GM12874 (cell line): ENCODE data around the gene XBP1.

Experiments
- TF ChIP-seq, protein P1 (sequence below): IDR thresholded peaks from 2 replicates; pipeline ENCODE4 v1.5.1; 2011; ENCODE audit warnings: low read depth, mild to moderate bottlenecking, control low read depth, low read length, moderate library complexity; ENCODE audit not compliant: insufficient read depth

Gene XBP1

DNA sequence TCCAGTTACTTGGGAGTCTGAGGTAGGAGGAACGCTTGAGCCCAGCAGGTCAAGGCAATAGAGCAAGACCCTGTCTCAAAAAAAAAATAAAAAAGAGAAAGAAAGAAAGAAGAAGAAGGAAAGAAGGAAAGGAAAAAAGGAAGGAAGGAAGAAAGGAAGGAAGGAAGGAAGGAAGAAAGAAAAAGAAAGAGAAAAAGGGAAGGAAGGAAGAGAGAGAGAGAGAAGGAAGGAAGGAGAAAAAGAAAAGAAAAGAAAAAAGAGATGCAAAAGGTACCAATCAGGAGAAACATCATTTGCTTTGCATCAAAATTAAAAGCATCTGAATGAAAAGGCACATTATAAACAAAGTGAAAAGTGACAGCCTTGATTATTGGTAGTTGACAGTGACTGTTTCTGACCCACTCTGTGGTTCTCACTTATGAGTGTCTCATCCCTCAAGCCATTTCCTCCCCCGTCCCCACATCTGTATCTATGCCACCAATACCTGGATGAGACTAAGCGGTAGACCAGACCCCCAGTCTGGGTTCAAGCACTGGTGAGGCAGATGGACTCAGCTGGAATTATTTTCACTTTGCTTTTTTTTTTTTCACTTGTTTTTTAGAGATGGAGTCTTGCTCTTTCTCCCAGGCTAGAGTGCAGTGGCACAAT is 33.0 kb upstream of the XBP1 start:
- TF ChIP-seq, protein P1, sequence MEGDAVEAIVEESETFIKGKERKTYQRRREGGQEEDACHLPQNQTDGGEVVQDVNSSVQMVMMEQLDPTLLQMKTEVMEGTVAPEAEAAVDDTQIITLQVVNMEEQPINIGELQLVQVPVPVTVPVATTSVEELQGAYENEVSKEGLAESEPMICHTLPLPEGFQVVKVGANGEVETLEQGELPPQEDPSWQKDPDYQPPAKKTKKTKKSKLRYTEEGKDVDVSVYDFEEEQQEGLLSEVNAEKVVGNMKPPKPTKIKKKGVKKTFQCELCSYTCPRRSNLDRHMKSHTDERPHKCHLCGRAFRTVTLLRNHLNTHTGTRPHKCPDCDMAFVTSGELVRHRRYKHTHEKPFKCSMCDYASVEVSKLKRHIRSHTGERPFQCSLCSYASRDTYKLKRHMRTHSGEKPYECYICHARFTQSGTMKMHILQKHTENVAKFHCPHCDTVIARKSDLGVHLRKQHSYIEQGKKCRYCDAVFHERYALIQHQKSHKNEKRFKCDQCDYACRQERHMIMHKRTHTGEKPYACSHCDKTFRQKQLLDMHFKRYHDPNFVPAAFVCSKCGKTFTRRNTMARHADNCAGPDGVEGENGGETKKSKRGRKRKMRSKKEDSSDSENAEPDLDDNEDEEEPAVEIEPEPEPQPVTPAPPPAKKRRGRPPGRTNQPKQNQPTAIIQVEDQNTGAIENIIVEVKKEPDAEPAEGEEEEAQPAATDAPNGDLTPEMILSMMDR = no peak

DNA sequence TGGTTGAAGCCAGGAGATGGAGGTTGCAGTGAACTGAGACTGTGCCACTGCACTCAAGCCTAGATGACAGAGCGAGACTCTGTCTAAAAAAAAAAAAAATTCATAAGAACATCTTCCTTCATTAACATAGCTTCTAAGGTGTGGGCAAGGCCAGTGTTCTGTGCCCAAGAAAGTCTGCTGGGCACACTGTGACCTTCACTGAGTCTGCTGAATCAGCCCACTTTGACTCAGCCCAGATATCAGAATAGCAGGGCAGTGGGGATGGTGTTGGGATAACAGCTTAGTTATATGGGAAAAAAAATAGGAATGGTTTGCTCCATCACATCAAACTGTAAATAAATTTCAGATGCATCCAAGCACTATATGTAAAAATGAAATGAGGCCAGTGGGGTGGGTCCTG is 32.4 kb upstream of the XBP1 start:
- TF ChIP-seq, protein P1 = no peak

DNA sequence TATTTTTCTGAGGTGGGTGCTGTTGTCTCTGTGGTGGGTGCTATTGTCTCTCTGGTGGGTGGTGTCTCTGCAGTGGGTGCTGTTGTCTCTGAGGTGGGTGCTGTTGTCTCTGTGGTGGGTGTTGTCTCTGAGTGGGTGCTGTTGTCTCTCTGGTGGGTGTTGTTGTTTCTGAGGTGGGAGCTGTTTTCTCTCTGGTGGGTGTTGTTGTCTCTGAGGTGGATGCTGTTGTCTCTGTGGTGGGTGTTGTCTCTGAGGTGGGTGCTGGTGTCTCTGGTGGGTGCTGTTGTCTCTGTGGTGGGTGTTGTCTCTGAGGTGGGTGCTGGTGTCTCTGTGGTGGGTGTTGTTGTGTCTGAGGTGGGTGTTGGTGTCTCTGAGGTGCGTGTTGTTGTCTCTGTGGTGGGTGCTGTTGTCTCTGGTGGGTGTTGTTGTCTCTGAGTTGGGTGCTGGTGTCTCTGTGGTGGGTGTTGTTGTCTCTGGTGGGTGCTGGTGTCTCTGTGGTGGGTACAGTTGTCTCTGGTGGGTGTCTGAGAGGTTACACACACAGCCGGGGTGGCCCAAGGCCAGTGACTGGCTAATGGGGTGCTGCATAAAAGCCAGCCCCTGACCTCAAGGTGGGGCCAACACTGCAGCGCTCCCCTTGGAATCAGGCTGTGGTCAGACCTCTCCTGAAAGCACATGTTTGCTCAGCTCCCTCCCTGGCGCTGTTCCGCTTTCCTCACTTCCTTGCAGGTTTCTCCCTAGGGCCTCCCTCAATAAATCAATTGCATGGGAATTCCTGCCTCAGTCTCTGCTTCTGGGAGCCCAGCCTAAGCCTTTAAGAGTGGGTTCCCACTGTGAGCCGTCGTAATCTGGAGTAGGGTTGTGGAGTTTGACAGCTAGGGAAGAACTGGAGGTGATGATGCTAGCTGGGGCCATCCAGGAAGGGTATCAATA is 31.0 kb upstream of the XBP1 start:
- TF ChIP-seq, protein P1 = no peak

DNA sequence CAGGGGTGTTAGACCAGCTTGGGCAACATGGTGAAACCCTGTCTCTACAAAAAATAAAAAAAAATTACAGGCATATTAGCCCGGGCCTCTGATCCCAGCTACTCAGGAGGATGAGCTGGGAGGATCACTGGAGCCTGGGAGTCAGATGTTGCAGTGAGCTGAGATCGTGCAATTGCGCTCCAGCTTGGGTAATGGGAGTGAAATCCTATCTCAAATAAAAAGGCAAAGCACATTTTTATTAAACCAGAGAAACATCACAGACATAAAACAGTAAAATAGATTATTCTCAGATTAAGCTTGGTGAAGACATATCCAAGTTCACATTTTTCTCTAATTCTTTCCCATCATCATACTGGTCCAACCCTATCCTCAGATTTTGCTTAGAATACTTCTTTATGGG is 30.1 kb upstream of the XBP1 start:
- TF ChIP-seq, protein P1 = no peak

DNA sequence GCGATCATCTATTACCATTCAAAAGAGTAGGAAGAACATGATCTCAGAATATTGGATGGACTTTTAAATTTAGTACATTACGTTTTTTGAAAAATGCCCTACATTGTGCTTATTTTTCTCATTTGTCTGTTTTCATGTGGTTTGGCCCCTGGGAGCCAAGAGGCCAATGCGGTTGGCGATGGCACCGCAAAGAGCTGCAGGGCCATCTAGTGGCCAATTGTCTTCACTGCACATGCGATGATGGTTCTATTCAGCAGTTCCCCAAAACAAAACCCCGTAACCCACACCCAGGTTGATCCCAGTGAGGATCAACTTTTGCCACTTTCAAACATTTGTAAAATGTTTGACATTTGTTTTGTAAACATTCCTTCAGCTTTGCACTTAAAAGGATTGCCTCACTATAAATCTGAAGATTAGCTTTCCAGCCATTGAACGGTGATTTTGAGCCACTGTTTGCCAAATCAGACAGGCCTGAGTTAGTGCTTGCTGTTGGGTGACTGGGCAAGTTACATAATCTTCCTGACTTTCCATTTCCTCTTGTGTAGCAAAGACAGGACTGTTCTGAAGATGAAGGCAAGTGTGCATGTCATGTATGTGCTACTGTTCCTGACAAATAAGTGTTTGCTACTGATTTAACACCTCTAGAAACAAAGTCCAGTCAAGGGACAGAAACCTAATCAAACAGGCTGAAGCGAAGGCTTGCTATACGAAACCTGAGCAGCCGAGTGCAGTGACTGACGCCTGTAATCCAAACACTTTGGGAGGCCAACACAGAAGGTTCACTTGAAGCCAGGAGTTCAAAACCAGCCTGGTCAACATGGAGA is 29.2 kb upstream of the XBP1 start:
- TF ChIP-seq, protein P1 = peak; percentile 85

DNA sequence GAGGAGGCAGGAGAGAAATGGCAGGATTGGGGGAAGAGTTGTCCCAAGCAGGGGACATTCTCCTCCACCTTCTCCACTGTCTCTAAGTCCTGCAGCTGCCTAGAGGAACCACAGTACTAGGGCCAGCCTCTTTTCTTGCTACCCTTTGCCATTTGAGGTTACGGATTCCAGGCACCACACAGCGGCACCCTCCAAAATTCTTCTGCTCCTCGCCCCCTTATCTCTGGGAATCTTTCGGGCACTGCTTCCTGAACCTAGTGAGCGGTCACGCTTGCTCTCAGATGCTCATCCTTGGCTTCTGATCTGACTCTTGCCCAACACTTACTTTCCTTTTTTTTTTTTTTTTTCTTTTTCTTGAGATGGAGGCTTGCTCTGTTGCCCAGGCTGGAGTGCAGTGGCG is 26.6 kb upstream of the XBP1 start:
- TF ChIP-seq, protein P1 = no peak

DNA sequence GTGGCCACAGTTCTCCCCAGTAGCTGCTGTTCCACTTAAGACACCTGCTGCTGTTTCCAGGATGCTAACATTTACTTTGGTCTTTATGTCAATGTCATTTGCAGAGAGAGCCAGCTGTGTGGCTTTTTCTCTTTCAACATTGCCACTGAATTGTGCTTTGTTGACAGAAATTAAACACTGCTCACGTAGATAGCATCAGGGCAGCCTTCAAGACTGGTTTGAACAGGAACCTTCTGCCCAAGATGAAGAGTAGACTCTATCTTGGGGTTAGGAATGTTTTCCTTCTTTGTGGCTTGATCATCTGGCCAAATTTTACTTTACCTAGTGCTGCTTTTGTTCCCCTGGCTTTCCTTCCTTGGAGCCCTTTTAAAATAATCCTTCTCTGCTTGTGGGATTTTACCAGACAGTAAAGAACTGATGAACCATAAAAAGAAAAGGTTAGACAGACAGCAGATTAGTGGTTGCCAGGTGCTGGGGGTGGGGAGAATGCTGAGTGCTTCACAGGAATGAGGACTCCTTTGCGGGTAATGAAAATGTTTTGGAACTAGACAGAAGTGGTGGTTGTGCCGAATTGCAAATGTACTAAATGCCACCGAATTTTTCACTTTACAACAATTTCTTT is 22.7 kb upstream of the XBP1 start:
- TF ChIP-seq, protein P1 = no peak
